ENCODE data around the gene ADTRP.
"Not testable (repeated sequence)": the region's sequence is repeated elsewhere in the genome, so short reads cannot be mapped to it uniquely, and the experiment has no call there.

The ADTRP gene

DNA sequence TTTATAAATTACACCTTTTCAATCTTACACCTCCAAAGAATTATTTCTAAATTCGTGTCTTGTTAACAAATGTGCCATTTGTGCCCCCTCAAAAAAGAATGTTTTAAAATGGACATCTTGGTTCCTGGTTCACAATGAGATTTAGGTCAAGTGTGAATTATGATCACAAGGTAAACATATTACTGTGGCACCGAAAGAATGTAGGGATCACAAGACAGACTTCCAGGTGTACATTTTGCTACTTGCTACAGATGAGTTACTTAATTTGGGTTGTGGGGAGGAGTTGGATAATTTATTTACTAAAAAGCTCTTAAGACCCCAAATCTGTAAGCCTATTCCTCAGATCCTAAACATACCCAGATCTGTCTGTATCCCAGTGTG is 25.0 kb upstream of the ADTRP start:
- no peak for DNase-seq (ENCODE audit: low read depth in 2 of 2)

GRCh38 chr6:11802886-11803590 is 24.4 kb upstream of the ADTRP start:
- DNase-seq (ENCODE audit: low read depth in 2 of 2), result no peak

- not testable (repeated sequence) for DNase-seq (ENCODE audit: low read depth in 2 of 2)
Measured at GRCh38 chr6:11800531-11800930, 21.9 kb upstream of the ADTRP start.

GRCh38 chr6:11798538-11798937 is 19.9 kb upstream of the ADTRP start:
- no peak for DNase-seq (ENCODE audit: low read depth in 2 of 2)

- DNase-seq (ENCODE audit: low read depth in 2 of 2), result peak in 1 of 2 experiments; percentile 14
Measured at GRCh38 chr6:11798096-11798495, 19.5 kb upstream of the ADTRP start.

GRCh38 chr6:11796829-11797228 is 18.2 kb upstream of the ADTRP start:
- no peak for DNase-seq (ENCODE audit: low read depth in 2 of 2)

DNA sequence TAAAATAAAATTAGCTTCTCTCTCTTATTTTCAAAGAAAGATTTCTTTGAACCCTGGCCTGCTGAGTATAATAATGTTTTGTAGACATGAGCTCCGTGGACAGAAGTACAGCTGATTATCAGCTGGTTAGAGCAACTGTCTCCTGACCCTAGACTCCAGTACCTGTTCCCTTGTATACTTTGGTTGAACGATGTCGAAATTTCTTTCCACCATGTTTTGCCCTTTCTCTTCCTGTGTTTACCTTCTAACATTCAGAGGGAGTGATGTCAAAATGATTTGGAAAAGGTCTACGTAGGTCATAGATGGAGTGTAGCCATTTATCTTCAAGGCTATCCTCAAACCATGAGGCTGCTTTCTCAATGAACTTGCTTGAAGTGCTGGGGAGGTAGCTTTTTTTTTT is 16.8 kb upstream of the ADTRP start:
- DNase-seq (ENCODE audit: low read depth in 2 of 2), result no peak

- DNase-seq (ENCODE audit: low read depth in 2 of 2), result no peak
Measured at GRCh38 chr6:11793277-11793676, 14.7 kb upstream of the ADTRP start.

DNA sequence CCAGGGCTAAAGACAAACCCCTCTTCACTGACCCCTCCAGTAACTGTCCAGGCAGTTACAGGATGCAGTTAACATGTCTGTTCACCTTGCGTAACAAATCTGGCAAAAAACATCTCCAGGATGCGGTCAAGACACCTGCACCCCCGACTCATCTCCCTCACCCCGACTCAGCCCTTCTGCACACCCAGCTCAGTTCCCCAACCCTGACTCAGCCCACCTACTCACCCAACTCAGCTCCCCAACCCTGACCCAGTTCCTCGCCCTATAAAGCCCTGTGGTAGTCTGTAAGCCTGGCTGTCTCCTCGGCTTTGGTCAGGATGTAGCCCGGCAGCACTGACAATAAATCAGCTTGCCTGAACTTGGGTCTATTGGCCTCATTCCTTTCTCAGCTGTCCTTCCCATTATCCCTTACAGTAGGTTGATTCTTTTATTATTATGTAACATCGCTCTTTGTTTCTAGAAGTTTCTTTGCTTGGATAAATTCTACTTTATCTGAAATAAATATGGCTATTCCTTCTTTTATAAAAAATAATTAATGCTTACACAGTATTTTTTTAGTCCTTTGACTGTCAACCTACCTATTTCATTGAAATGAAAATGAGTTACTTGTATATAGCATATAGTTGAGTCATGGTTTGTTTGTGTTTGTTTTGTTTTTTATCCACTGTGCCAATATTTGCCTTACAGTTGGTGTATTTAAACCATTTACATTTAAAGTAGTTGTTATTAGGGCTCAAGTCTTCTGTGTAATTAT is 12.9 kb upstream of the ADTRP start:
- DNase-seq (ENCODE audit: low read depth in 2 of 2), result no peak

- no peak for DNase-seq (ENCODE audit: low read depth in 2 of 2)
Measured at GRCh38 chr6:11789744-11790143, 11.1 kb upstream of the ADTRP start.

GRCh38 chr6:11788043-11788442 is 9.4 kb upstream of the ADTRP start:
- no peak for DNase-seq (ENCODE audit: low read depth in 2 of 2)

- DNase-seq (ENCODE audit: low read depth in 2 of 2), result no peak
Measured at GRCh38 chr6:11785774-11786579, 7.4 kb upstream of the ADTRP start.

GRCh38 chr6:11785415-11785773 is 6.8 kb upstream of the ADTRP start:
- no peak for DNase-seq (ENCODE audit: low read depth in 2 of 2)

- no peak for DNase-seq (ENCODE audit: low read depth in 2 of 2)
Measured at GRCh38 chr6:11784341-11784740, 5.7 kb upstream of the ADTRP start.

- no peak for DNase-seq (ENCODE audit: low read depth in 2 of 2)
Measured at GRCh38 chr6:11783524-11784064, 5.0 kb upstream of the ADTRP start.

DNA sequence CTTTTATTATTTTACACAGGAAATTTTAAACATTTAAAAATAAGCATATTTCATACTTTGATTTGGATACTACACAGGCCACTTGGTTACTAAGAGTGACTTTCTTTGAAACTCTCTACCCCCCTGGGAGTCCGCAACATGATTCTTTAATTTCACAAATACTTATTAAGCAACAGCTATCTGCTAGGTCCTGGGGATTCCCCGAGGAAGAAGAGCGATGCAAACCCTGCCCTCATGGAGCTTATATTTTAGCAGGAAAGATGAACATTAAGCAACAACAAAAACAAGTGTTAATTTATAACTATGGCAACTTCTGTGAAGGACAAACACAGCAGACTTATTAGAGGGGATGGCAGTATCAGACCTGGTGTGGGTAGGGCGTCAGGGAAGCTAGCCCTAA is 3.9 kb upstream of the ADTRP start:
- DNase-seq (ENCODE audit: low read depth in 2 of 2), result no peak

DNA sequence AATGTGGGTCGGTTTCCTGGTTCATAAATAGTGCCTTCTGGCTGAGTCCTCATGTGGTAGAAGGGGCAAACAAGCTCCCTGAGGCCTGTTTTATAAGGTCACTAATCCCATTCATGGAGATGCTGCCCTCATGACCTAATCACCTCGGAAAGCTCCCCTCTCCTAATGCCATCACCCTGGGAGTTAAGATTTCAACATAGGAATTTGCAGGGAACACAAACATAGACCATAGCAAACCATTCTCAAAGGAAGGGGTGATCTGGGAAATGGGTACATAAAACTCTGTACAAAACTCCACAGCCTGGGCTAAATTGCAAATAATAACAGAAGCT is 1.5 kb upstream of the ADTRP start:
- DNase-seq (ENCODE audit: low read depth in 2 of 2), result no peak

DNA sequence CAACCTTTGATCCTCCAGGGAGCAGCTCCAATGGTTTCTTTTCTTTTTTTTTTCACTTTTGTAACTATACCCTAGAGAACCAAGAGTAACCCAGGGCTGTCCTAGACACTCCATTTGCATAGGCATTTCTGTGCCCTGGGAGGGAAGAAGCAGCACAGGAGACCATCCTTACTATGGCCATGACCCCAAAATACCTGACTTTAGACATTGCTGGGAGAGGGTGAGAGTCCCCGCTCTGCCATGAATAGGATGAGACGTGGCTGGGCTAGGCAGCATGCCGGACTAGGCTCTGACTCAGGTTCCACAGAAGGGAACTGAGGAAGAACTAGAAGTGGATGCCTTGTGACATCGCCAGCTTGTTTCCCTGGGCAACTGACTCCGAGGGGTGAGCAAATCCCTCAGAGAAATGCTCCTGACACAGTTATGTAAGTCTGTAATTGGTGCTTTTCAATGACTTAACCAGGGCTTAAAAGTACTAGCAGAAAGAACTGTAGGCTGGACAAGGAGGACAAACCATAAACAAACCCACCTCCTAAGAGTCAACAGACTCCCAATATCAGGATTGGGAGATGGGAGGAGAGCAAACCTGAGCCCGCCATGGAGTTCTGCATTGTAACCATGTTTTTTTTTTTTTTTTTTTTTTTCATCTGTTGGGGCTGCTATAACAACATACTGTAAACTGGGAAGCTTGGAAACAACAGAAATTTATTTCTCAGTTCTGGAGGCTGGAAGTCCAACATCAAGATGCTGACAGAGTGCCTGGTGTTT is 910 bp upstream of the ADTRP start:
- DNase-seq (ENCODE audit: low read depth in 2 of 2), result no peak

DNA sequence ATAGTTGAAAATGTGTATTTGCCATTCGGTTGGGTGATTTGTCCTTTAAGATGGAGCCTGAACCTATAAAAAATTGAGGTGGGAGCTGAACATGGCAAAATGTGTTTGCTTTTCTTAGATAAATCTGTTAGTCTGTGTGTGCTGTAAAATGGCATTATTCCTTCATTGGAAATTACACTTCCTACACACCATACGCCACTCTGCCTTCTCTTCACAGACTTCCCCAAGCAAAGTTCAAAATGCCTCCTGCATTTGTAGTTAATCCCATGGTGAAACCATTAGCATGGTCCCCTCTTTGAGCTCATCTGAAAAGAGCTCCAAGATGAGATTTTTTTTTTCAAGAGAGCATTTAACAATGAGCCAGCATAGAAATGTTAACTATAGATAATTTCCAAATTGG is 567 bp downstream of the ADTRP start:
- DNase-seq (ENCODE audit: low read depth in 2 of 2), result no peak

GRCh38 chr6:11775791-11776409 is 2.7 kb downstream of the ADTRP start:
- DNase-seq (ENCODE audit: low read depth in 2 of 2), result no peak

GRCh38 chr6:11774426-11774825 is 4.2 kb downstream of the ADTRP start:
- DNase-seq (ENCODE audit: low read depth in 2 of 2), result no peak

All from fibroblast of skin of left quadriceps (primary cell).